Upper lobe of right lung (tissue), 1 donor: ENCODE measurements around the gene SLC6A13. TPM values are rescaled to one million over a fixed set of nuclear protein-coding genes. Genes with fewer than 3 reads are reported as not detected.

Experiments used
- ATAC-seq: fragments of 200-7000 bp; cut with Tn5 transposase; one replicate; pipeline ENCODE4 v1.9.1; 2020; ENCODE audit warnings: mild to moderate bottlenecking, moderate library complexity
- DNase-seq: peaks from one replicate; pipeline ENCODE4 v3.0.0-alpha.2; 2020
- H3K27ac ChIP-seq: fragments of 200-600 bp; one replicate; pipeline ENCODE4 v1.8.0; 2022
- H3K27me3 ChIP-seq: fragments of 200-600 bp; one replicate; pipeline ENCODE4 v1.8.0; 2022; ENCODE audit warnings: mild to moderate bottlenecking
- H3K36me3 ChIP-seq: fragments of 200-600 bp; one replicate; pipeline ENCODE4 v1.8.0; 2022
- H3K4me1 ChIP-seq: fragments of 200-600 bp; one replicate; pipeline ENCODE4 v1.8.0; 2022
- H3K4me3 ChIP-seq: fragments of 200-600 bp; one replicate; pipeline ENCODE4 v1.8.0; 2022; ENCODE audit warnings: mild to moderate bottlenecking
- H3K9me3 ChIP-seq: fragments of 200-600 bp; one replicate; pipeline ENCODE4 v1.8.0; 2022
- intact Hi-C: fragments of 100-400 bp; cut with DNase I; formaldehyde crosslinking; loops from one replicate; pipeline ENCODE4 v1.11.0; 2022
- total RNA-seq: library from RNA; stranded (reverse); fragmentation: NEBNext Ultra II Directional; extraction: Animal tissue kit (Norgen Biotek cat#: 25700); gene quantifications from one replicate; pipeline ENCODE4 v1.2.1, GENCODE V29; 2021
- TF ChIP-seq, protein P1 (sequence below): fragments of 200-600 bp; IDR thresholded peaks from one replicate; pipeline ENCODE4 v1.8.0; 2022; ENCODE audit warnings: antibody characterized with exemption
- donor health status: DM: no; HTN: yes; CAD: no; lungs with severe emphysema.

Gene SLC6A13
- total RNA-seq, 1 donor from 2014 or later, result 3.9 TPM

DNA sequence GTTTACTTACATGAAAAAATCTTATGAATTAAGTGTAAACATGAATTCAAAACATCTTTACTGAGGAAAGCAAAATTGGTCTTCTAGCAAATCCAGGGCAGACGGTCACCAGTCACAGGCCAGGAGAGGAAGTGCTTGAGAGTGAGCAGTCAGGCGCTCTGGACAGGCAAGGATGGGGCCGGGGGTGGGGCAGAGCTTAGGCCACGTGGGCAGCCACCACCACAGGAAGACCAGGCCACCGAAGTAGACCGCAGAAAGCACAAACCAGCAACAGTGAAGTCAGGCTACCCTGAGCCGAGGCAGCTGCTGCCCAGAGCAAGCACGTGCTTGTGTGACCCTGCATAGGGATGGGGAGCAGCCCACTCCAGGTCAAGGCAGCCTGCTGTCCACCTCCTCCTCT is 82.2 kb downstream of the SLC6A13 start:
- no peak overlapping the region for H3K27ac ChIP-seq
- intact Hi-C loops, result no loop called here
- no peak overlapping the region for H3K4me3 ChIP-seq
- DNase-seq (peak; percentile 75), ATAC-seq (peak; percentile 86)
- H3K9me3 ChIP-seq, result no peaks in the 10 kb centered on the region
- TF ChIP-seq, protein P1, sequence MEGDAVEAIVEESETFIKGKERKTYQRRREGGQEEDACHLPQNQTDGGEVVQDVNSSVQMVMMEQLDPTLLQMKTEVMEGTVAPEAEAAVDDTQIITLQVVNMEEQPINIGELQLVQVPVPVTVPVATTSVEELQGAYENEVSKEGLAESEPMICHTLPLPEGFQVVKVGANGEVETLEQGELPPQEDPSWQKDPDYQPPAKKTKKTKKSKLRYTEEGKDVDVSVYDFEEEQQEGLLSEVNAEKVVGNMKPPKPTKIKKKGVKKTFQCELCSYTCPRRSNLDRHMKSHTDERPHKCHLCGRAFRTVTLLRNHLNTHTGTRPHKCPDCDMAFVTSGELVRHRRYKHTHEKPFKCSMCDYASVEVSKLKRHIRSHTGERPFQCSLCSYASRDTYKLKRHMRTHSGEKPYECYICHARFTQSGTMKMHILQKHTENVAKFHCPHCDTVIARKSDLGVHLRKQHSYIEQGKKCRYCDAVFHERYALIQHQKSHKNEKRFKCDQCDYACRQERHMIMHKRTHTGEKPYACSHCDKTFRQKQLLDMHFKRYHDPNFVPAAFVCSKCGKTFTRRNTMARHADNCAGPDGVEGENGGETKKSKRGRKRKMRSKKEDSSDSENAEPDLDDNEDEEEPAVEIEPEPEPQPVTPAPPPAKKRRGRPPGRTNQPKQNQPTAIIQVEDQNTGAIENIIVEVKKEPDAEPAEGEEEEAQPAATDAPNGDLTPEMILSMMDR, result no peak
- peaks cover 6% of the 10 kb centered on the region for H3K4me1 ChIP-seq
- H3K36me3 ChIP-seq, result no peaks in the 10 kb centered on the region
- no peaks in the 10 kb centered on the region for H3K27me3 ChIP-seq

DNA sequence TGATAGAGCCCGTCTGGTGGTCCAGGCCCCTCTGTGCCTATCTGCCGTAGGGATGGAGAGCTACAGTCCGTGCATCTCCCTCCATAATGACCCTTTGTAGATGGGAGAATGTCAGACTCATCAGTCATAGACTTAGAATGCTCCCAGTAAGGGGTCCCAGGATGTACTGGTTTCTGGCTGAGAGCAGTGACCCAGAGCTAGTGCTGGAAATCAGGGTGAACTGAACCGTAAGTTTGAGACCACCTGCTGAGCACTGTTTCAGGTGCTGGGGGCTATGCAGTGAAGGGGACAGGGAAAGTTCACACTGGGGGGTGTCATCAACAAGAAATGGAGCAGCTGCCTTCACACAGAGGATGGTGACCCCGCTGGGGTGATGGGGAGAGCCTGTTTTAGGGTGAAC is 82.8 kb downstream of the SLC6A13 start:
- intact Hi-C loops, result no loop called here
- no peaks in the 10 kb centered on the region for H3K9me3 ChIP-seq
- DNase-seq (no peak), ATAC-seq (no peak)
- H3K36me3 ChIP-seq, result no peaks in the 10 kb centered on the region
- TF ChIP-seq, protein P1, result no peak
- no peak overlapping the region for H3K27ac ChIP-seq
- no peak overlapping the region for H3K4me3 ChIP-seq
- no peaks in the 10 kb centered on the region for H3K27me3 ChIP-seq
- H3K4me1 ChIP-seq, result peaks cover 6% of the 10 kb centered on the region

DNA sequence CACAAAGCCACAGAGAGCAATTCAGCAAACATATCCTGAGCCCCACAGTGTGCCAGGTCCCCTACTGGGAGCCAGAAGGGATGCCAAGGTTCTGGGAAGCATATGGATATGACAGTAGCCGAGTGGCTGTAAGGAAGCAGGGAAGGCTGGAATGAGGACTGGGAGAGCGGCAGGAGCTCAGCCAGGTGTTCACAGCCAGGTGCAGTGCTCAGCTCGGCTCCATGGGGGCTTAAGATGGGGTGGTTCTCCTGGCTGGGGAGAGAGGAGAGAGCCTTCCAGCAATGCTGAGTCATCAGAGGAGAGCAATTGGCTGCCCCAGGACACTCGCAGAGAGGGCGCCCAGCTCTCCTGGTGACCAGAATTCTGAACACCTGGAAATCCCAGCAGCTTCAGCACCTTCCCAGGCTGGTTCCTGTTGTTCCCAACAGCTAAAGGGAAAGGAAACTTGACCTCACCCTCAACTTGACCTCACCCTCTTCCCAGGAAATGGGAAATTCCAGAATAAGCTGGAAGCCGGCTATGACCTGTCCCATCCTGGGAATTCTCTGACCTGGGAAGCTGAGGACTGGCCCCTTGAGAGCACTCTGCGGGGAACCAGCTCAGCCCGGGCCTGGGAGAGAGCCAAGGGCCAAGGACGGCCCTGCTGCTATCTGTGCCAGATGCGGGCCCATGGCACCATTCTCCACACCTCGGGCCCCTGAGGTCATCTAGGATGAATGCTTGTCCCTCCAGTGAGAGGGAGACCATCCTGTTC is 83.3 kb downstream of the SLC6A13 start:
- TF ChIP-seq, protein P1, result no peak
- no peaks in the 10 kb centered on the region for H3K36me3 ChIP-seq
- no peak overlapping the region for H3K27ac ChIP-seq
- ATAC-seq (no peak), DNase-seq (no peak)
- no peaks in the 10 kb centered on the region for H3K9me3 ChIP-seq
- intact Hi-C loops, result no loop called here
- no peak overlapping the region for H3K4me3 ChIP-seq
- H3K27me3 ChIP-seq, result no peaks in the 10 kb centered on the region
- H3K4me1 ChIP-seq, result peaks cover 6% of the 10 kb centered on the region

DNA sequence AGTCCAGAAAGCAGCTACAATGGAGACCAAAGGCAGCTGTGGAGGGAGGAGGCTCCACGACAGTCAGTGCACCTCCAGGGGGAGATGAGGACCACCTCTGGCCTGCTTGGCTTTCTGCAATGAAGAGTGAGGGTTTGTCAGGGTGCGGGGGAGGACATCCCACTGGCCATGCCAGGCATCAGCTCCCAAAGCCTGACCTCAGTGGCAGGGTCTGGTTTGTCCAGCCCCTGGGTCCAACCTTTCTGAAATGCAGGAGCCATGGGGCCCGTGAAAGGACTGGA is 83.9 kb downstream of the SLC6A13 start:
- H3K27me3 ChIP-seq, result no peaks in the 10 kb centered on the region
- no peaks in the 10 kb centered on the region for H3K36me3 ChIP-seq
- TF ChIP-seq, protein P1, result no peak
- H3K4me3 ChIP-seq, result no peak overlapping the region
- H3K9me3 ChIP-seq, result no peaks in the 10 kb centered on the region
- intact Hi-C loops, result no loop called here
- H3K4me1 ChIP-seq, result peaks cover 6% of the 10 kb centered on the region
- DNase-seq, result no peak
- no peak overlapping the region for H3K27ac ChIP-seq
- no peak for ATAC-seq

DNA sequence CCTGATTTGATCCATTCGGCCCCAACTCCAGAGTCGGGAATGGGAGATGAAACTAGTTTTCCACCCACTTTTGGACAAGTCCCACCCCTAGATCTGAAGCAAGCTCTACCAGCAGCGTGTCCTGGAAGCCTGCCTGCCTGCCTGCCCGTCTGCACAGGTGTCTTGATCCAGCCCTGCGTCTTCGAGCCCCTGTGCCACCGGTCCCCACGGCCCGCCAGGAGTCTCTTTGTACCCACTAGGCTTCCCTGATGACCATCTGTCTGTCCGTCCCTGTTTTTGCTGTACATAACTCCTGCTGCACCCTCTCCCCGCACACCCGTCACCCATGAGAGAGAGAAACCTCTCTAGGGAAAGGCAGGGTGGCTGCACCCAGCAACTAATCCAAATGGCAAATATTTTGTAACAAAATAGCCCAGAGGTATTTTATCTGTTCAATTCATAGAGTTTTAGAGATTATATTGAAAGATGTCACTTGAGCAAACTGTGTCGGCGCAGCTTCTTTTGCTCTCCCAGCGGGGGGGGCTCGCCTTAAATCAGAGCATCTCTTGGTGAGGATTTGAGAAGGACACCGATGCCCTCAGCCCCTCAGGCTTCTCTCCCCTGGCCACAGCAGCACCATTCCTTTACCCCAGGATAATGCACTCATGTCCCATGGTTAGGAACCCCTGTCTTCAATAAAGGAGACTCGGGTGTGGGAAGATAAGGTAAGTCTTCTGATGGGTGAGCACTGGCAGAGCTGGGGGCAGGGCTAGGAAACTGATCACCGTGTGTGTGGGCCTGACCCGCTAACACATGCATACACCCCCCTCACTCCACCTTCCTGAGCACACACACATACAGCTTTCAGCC is 84.4 kb downstream of the SLC6A13 start:
- H3K4me1 ChIP-seq, result peaks cover 6% of the 10 kb centered on the region
- DNase-seq, result no peak

More for the DNA sequence above, 84.4 kb downstream of the SLC6A13 start:
- Histone ChIP-seq H3K36me3 (no peaks in the 10 kb centered on the region), H3K27ac (no peak overlapping the region), H3K27me3 (no peaks in the 10 kb centered on the region), H3K4me3 (no peak overlapping the region), H3K9me3 (no peaks in the 10 kb centered on the region)
- intact Hi-C loops, result no loop called here
- TF ChIP-seq, protein P1, result no peak
- ATAC-seq, result no peak
